Retinal pigment epithelial cell (primary cell): ENCODE results near the gene RABL6.

Source experiments
- DNase-seq: peaks from one replicate; pipeline ENCODE4 v3.0.0-alpha.2; 2010; ENCODE audit warnings: low read depth
- H3K4me3 ChIP-seq: 2 replicates; pipeline ENCODE4 v1.5.1; 2011; ENCODE audit warnings: mild to moderate bottlenecking, low read length, control low read depth, moderate library complexity
- TF ChIP-seq, protein P1 (sequence below): conservative IDR thresholded peaks from 2 replicates; pipeline ENCODE4 v1.5.1; 2011; ENCODE audit warnings: low read depth, low read length, control low read depth, inconsistent platforms

RABL6 gene

DNA sequence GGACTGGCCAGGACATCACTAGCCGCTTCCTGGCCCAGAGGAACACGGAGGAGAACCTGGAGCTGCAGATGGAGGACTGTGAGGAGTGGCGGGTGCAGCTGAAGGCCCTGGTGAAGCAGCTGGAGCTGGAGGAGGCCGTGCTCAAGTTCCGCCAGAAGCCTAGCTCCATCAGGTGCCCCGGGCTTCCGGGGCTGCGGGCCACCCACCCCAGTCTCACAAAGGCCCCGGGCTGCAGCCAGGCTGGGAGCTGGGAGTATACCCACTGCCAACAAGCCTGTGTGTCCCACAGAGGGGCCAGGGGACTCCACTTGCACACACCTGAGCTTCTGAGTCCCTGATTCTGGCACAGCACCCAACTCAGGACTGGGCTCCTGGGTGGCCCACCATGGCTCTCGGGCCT is 1.7 kb upstream of the RABL6 start:
- no peak overlapping the region for H3K4me3 ChIP-seq
- no peak for DNase-seq
- TF ChIP-seq, protein P1, sequence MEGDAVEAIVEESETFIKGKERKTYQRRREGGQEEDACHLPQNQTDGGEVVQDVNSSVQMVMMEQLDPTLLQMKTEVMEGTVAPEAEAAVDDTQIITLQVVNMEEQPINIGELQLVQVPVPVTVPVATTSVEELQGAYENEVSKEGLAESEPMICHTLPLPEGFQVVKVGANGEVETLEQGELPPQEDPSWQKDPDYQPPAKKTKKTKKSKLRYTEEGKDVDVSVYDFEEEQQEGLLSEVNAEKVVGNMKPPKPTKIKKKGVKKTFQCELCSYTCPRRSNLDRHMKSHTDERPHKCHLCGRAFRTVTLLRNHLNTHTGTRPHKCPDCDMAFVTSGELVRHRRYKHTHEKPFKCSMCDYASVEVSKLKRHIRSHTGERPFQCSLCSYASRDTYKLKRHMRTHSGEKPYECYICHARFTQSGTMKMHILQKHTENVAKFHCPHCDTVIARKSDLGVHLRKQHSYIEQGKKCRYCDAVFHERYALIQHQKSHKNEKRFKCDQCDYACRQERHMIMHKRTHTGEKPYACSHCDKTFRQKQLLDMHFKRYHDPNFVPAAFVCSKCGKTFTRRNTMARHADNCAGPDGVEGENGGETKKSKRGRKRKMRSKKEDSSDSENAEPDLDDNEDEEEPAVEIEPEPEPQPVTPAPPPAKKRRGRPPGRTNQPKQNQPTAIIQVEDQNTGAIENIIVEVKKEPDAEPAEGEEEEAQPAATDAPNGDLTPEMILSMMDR: no peak

- TF ChIP-seq, protein P1: no peak
- H3K4me3 ChIP-seq: peak overlapping the region; percentile 64
- DNase-seq: no peak
These were observed 1.0 kb upstream of the RABL6 start for GRCh38 chr9:136806631-136807201.

DNA sequence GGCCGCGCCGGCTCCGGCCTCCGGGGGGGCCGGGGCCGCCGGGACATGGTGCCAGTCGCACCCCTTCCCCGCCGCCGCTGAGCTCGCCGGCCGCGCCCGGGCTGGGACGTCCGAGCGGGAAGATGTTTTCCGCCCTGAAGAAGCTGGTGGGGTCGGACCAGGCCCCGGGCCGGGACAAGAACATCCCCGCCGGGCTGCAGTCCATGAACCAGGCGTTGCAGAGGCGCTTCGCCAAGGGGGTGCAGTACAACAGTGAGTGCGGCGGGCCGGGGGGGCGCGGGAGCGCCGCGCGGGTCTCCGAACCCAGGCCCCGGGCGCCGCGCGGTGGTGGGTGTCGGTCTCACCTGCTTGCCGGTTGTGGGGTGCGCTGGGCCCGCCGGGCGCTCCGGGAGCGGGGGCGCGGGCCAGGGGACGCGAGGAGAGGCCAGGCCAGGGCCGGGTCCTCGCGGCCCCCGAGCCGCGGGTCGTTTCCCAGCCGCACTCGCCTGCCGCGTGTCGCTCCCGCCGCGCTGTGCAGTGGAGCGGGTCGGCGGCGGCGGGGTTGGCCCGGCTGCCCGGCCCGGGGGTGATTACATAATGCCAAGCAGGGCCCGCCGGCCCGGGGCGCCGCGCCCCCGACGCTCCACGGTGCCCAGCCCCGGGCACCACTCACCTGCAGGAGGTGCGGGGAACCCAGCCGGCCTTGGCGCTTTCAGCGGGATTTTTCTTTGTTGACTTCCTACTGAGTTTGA is 492 bp downstream of the RABL6 start:
- TF ChIP-seq, protein P1: no peak
- DNase-seq: no peak
- peak overlapping the region; percentile 80 for H3K4me3 ChIP-seq

- DNase-seq: no peak
- TF ChIP-seq, protein P1: no peak
These were observed 1.0 kb downstream of the RABL6 start for GRCh38 chr9:136808806-136809158.

DNA sequence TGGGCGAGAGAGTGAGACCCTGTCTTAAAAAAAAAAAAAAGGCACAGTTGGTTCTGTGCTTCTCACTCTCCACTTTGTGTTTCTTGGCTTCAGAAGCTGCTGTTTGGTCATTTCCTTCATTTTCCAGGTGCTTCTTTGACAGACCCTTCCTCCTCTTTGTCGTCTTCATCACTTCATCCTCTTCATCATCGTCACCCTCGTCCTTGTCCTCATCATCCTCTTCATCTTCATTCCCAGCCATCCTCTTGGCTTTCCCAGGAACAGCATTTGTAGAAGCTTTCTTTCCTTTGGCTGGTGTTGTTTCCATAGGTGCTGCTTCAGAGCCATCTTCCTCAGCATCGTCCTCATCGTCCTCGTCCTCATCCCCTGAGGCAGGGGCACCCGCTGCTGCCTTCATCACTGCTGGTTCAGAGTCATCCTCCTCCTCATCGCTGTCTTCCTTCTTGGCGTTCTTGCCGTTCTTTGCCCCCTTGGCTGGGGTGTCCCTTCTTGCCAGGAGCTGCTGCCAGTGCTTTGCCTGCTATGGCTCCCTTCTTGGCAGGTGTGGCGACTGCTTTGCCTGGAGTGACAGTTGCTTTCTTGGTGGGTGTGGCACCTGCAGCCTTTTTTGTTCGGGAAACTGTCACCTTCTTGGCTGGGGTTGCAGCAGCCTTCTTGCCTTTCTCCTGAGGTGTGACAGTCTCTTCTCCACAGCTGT is 7.1 kb downstream of the RABL6 start:
- no peak for DNase-seq
- TF ChIP-seq, protein P1: no peak
- H3K4me3 ChIP-seq: no peak overlapping the region

More at GRCh38 chr9:136808806-136809158, 1.0 kb downstream of the RABL6 start:
- peak overlapping the region; percentile 80 for H3K4me3 ChIP-seq

DNA sequence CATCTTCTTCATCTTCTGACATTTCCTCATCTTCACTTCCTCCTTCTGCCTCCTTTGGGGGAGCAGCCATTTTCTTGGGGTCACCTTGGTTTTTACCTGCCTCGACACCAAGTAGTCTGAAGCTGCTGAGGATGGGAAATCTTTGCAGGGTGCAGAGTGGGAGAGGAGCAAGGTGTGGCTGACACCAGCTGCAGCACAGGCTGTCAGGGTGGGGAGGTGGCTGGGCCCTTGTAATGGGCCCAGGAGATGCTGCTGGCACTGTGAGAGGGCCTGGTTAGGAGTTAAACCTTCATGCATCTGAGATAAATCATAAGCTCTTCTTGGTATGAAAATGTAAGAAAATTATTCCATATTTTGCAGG is 7.7 kb downstream of the RABL6 start:
- DNase-seq: no peak
- H3K4me3 ChIP-seq: no peak overlapping the region
- TF ChIP-seq, protein P1: no peak
